K562 (cell line): ENCODE results near the gene CUL2. TPM values are rescaled to one million over a fixed set of nuclear protein-coding genes. Genes with fewer than 3 reads are reported as not detected.

Source experiments
- ARID1B ChIP-seq: fragments of 450-650 bp; IDR thresholded peaks from 2 replicates; pipeline ENCODE4 v1.6.1; 2016; ENCODE audit warnings: antibody characterized with exemption, mild to moderate bottlenecking, inconsistent platforms
- ATF1 ChIP-seq, 2 experiments: fragments of 450-650 bp in 1 of 2; IDR thresholded peaks; 2 replicates each; pipeline ENCODE4 v1.6.1; 2016; ENCODE audit warnings: missing compliant biosample characterization in 1 of 2, missing genetic modification characterization in 1 of 2
- BCOR ChIP-seq: fragments of 450-650 bp; IDR thresholded peaks from 2 replicates; pipeline ENCODE4 v1.6.1; 2016
- CHD4 ChIP-seq: fragments of 200-600 bp; sonication (generic); IDR thresholded peaks from 3 replicates; pipeline ENCODE4 v1.6.1; 2012; ENCODE audit warnings: low read depth, mild to moderate bottlenecking, mixed read lengths, low read length, inconsistent platforms; ENCODE audit not compliant: insufficient read depth, insufficient replicate concordance, poor library complexity, severe bottlenecking
- E4F1 ChIP-seq: fragments of 250-450 bp; sonication (Bioruptor Pico); IDR thresholded peaks from 2 replicates; pipeline ENCODE4 v1.5.0; 2021; ENCODE audit warnings: mild to moderate bottlenecking, borderline replicate concordance
- EGR1 ChIP-seq: fragments of 450-650 bp; conservative IDR thresholded peaks from 2 replicates; pipeline ENCODE4 v1.6.1; 2017; ENCODE audit warnings: mild to moderate bottlenecking
- ELF2 ChIP-seq: fragments of 250-450 bp; sonication (Bioruptor Pico); IDR thresholded peaks from 2 replicates; pipeline ENCODE4 v1.5.0; 2021; ENCODE audit warnings: mild to moderate bottlenecking
- EZH2 ChIP-seq: IDR thresholded peaks from 2 replicates; pipeline ENCODE4 v1.6.1; 2012; ENCODE audit warnings: low read depth, mild to moderate bottlenecking, inconsistent platforms, low read length, borderline replicate concordance
- FOXO4 ChIP-seq: fragments of 450-650 bp; formaldehyde crosslinking; IDR thresholded peaks from 2 replicates; pipeline ENCODE4 v1.4.0; 2020; ENCODE audit warnings: mild to moderate bottlenecking, moderate library complexity
- HNRNPK ChIP-seq: fragments of 200-400 bp; formaldehyde crosslinking; IDR thresholded peaks from one replicate; pipeline ENCODE4 v1.6.1; 2018; ENCODE audit warnings: mild to moderate bottlenecking, low read depth, low read length; ENCODE audit not compliant: poor library complexity, severe bottlenecking
- KAT8 ChIP-seq: fragments of 450-650 bp; IDR thresholded peaks from 2 replicates; pipeline ENCODE4 v1.6.1; 2016; ENCODE audit warnings: low read depth, mild to moderate bottlenecking
- KLF10 ChIP-seq: fragments of 250-450 bp; sonication (Bioruptor Pico); IDR thresholded peaks from 2 replicates; pipeline ENCODE4 v1.6.1; 2021; ENCODE audit warnings: matching md5 sums
- MLLT1 ChIP-seq, 2 experiments: fragments of 450-650 bp; IDR thresholded peaks; 2 replicates each; pipeline ENCODE4 v1.6.1; 2016
- MTA3 ChIP-seq: fragments of 450-650 bp; formaldehyde crosslinking; IDR thresholded peaks from 2 replicates; pipeline ENCODE4 v1.6.1; 2017; ENCODE audit warnings: mild to moderate bottlenecking, borderline replicate concordance
- NFRKB ChIP-seq: fragments of 450-650 bp; IDR thresholded peaks from 2 replicates; pipeline ENCODE4 v1.6.1; 2016; ENCODE audit warnings: low read depth
- PKNOX1 ChIP-seq: fragments of 450-650 bp; IDR thresholded peaks from 2 replicates; pipeline ENCODE4 v1.6.1; 2016
- POLR3A ChIP-seq: IDR thresholded peaks from 2 replicates; pipeline ENCODE4 v1.6.1; 2011; ENCODE audit warnings: borderline replicate concordance, mild to moderate bottlenecking, moderate library complexity; ENCODE audit not compliant: insufficient read length, insufficient read depth; ENCODE audit errors: extremely low read depth
- SMARCA4 ChIP-seq: fragments of 450-650 bp; IDR thresholded peaks from 2 replicates; pipeline ENCODE4 v1.6.1; 2016
- TSHZ1 ChIP-seq: fragments of 250-450 bp; sonication (Bioruptor Pico); IDR thresholded peaks from 2 replicates; pipeline ENCODE4 v1.4.0; 2020; ENCODE audit warnings: mild to moderate bottlenecking, moderate library complexity
- ZNF263 ChIP-seq: sonication (generic); formaldehyde crosslinking; IDR thresholded peaks from 2 replicates; pipeline ENCODE4 v1.8.0; 2022; ENCODE audit warnings: mild to moderate bottlenecking, missing genetic modification reagents, borderline replicate concordance
- polyA plus RNA-seq, 8 experiments: library from polyadenylated mRNA; depleted of rRNA in 4 of 8; stranded (reverse) in 5 of 8; unstranded in 3 of 8; fragments of >200 nt; fragmentation: Nextera tagmentation in 2 of 8; fragmentation: Illumina TruSeq in 1 of 8; extraction: Ambion mirVana in 2 of 8; extraction: Trizol in 1 of 8; gene quantifications; 2 replicates each; pipeline versions ENCODE4 v1.2.1 to v1.2.3, GENCODE V29; 2011 to 2014; ENCODE audit warnings: inconsistent platforms in 1 of 8, missing spikeins in 1 of 8
- total RNA-seq, 7 experiments: library from RNA; depleted of rRNA in 6 of 7; stranded (reverse); fragments of >200 nt in 6 of 7; fragmentation: Illumina TruSeq in 2 of 7; extraction: Trizol in 2 of 7; gene quantifications; 2 replicates each; pipeline versions ENCODE4 v1.2.1 to v1.2.3, GENCODE V29; 2011 to 2021; ENCODE audit warnings: low replicate concordance in 1 of 7

The CUL2 gene
- total and polyA plus RNA-seq, 9 of the 15 experiments (the other 6 are each of a cell fraction or from before 2014, with no cell fraction given): 17.3 to 46.3 (median 41.2) TPM

GRCh38 chr10:35124540-35124939, 34.4 kb upstream of the CUL2 start (continued):
- TF ChIP-seq KLF10 (CRISPR knock-in tag) (no peak), SMARCA4 (peak; percentile 55; the same call in 1 of the 2 replicates), HNRNPK (no peak), FOXO4 (CRISPR knock-in tag) (no peak), ZNF263 (CRISPR knock-in tag) (no peak), E4F1 (CRISPR knock-in tag) (no peak), BCOR (no peak), NFRKB (no peak), CHD4 (no peak), EZH2 (no peak), KAT8 (no peak), PKNOX1 (peak; percentile 84), ATF1 (CRISPR knock-in tag; IDR thresholded peaks at IDR 0.05) (no peak), ATF1 (tag; IDR thresholded peaks at IDR 0.05) (no peak), EGR1 (no peak), POLR3A (no peak), ELF2 (CRISPR knock-in tag) (no peak), TSHZ1 (CRISPR knock-in tag) (no peak), MLLT1 (IDR thresholded peaks at IDR 0.05) (no peak), MTA3 (no peak), ARID1B (0 out of 2 replicates have a peak, but pooled peaks have one; percentile 20)
